Measurements from ENCODE around the gene HINT3. TPM values are rescaled to one million over a fixed set of nuclear protein-coding genes. Genes with fewer than 3 reads are reported as not detected.

Gene HINT3
- total and polyA plus RNA-seq, 4 donors: 5.6 to 17.4 (median 10.6) TPM

- TF ChIP-seq, protein P1, sequence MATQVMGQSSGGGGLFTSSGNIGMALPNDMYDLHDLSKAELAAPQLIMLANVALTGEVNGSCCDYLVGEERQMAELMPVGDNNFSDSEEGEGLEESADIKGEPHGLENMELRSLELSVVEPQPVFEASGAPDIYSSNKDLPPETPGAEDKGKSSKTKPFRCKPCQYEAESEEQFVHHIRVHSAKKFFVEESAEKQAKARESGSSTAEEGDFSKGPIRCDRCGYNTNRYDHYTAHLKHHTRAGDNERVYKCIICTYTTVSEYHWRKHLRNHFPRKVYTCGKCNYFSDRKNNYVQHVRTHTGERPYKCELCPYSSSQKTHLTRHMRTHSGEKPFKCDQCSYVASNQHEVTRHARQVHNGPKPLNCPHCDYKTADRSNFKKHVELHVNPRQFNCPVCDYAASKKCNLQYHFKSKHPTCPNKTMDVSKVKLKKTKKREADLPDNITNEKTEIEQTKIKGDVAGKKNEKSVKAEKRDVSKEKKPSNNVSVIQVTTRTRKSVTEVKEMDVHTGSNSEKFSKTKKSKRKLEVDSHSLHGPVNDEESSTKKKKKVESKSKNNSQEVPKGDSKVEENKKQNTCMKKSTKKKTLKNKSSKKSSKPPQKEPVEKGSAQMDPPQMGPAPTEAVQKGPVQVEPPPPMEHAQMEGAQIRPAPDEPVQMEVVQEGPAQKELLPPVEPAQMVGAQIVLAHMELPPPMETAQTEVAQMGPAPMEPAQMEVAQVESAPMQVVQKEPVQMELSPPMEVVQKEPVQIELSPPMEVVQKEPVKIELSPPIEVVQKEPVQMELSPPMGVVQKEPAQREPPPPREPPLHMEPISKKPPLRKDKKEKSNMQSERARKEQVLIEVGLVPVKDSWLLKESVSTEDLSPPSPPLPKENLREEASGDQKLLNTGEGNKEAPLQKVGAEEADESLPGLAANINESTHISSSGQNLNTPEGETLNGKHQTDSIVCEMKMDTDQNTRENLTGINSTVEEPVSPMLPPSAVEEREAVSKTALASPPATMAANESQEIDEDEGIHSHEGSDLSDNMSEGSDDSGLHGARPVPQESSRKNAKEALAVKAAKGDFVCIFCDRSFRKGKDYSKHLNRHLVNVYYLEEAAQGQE (IDR thresholded peaks at IDR 0.05): no peak
- TF ChIP-seq FOXA1 (IDR thresholded peaks at IDR 0.05) (no peak), FOXA2 (IDR thresholded peaks at IDR 0.05) (no peak)
- TF ChIP-seq, protein P2, sequence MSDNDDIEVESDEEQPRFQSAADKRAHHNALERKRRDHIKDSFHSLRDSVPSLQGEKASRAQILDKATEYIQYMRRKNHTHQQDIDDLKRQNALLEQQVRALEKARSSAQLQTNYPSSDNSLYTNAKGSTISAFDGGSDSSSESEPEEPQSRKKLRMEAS (IDR thresholded peaks at IDR 0.05): no peak
Observed at GRCh38 chr6:125981571-125982185, 25.1 kb downstream of the HINT3 start (continued).

- H3K4me3 ChIP-seq (ENCODE audit: low read depth in 1 of 3, low read length in 3 of 3): no peak overlapping the region
- H3K4me1 ChIP-seq (ENCODE audit: control insufficient read depth in 4 of 4, insufficient read depth in 4 of 4, low read length in 3 of 4): peaks cover 6 to 28% (median 22%) of the 10 kb centered on the region in 4 donors
- H3K27ac ChIP-seq (ENCODE audit: low read depth in 1 of 2, low read length in 2 of 2): no peak overlapping the region
- no peak overlapping the region for H3K9ac ChIP-seq (ENCODE audit: low read depth in 1 of 2, low read length in 2 of 2)
- H3K27me3 ChIP-seq (ENCODE audit: control insufficient read depth in 4 of 4, insufficient read depth in 4 of 4, low read length in 3 of 4): no peaks in the 10 kb centered on the region
- TF ChIP-seq TAF1 (conservative IDR thresholded peaks at IDR 0.05) (no peak), SP1 (IDR thresholded peaks at IDR 0.05) (no peak), JUND (IDR thresholded peaks at IDR 0.05) (no peak), NR2F2 (IDR thresholded peaks at IDR 0.05) (no peak), GABPA (IDR thresholded peaks at IDR 0.05 in 1 of 2, conservative IDR thresholded peaks at IDR 0.05 in 1 of 2) (no peak), YY1 (IDR thresholded peaks at IDR 0.05) (no peak), HNF4A (conservative IDR thresholded peaks at IDR 0.05) (no peak), EGR1 (IDR thresholded peaks at IDR 0.05; ENCODE audit: low read depth in 2 of 2) (no peak), ZBTB33 (IDR thresholded peaks at IDR 0.05) (no peak), FOXA2 (IDR thresholded peaks at IDR 0.05) (no peak), RAD21 (IDR thresholded peaks at IDR 0.05) (no peak), HNF4G (IDR thresholded peaks at IDR 0.05) (no peak)
- TF ChIP-seq, protein P1 (IDR thresholded peaks at IDR 0.05): no peak
- TF ChIP-seq, protein P2 (IDR thresholded peaks at IDR 0.05): no peak
- TF ChIP-seq, protein P3, sequence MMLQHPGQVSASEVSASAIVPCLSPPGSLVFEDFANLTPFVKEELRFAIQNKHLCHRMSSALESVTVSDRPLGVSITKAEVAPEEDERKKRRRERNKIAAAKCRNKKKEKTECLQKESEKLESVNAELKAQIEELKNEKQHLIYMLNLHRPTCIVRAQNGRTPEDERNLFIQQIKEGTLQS (IDR thresholded peaks at IDR 0.05): no peak
- WGBS: 83% methylated on average over 4 of the region's 4 CpGs
- no peak for DNase-seq (ENCODE audit: low spot score)
- no peaks in the 10 kb centered on the region for H3K9me3 ChIP-seq (ENCODE audit: control insufficient read depth in 4 of 4, low read length in 3 of 4)
- H3K36me3 ChIP-seq (ENCODE audit: control insufficient read depth in 4 of 4, insufficient read depth in 3 of 4, low read depth in 1 of 4, low read length in 3 of 4): no peaks in the 10 kb centered on the region
Observed at GRCh38 chr6:125983246-125983945, 26.8 kb downstream of the HINT3 start.
